Measurements from ENCODE around the gene MAP4K5. TPM values are rescaled to one million over a fixed set of nuclear protein-coding genes. Genes with fewer than 3 reads are reported as not detected.
"Not testable (repeated sequence)": the region's sequence is repeated elsewhere in the genome, so short reads cannot be mapped to it uniquely, and the experiment has no call there.

MAP4K5 gene
- total RNA-seq (2014; rRNA removed; shearing (Covaris generic)) = 37.1 and 42.5 TPM in 2 replicates
- polyA plus RNA-seq (2014; cell fraction: nucleus; rRNA removed) = 144 and 236 TPM in 2 replicates

DNA sequence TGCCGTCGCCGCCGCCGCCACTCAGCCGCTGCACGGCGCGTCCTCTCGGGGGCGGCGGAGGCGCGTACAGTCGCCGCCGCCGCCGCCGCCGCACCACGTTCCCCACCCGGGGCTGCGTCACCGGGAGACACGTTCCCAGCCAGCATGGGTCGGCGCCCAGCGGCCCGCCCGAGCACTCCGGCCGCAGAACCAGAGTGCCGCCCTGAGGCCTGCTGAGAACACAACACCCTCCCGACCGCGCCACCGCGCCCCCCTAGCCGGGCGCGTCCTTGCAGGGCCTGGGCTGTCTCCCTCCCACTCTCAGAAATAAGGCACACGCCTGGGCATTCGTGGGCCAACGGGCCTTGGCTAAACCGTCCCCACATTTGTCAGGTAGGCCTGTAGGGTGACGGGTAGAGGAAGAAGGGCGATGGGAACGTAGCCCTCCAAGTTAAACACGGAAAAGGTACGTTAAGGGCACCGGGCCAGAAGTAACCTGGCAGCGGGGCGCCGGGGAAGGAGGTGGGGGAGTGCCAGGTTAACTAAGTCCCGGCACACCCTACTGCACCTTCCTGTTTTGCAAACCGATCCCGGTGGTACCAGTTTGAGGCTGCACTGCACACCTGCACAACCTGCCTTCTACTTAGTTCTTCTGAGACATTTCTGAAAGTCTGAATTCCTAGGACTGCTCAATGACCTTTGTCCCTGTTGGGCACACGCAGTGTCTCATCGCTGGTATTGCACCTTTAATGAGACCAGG lies at the start of gene MAP4K5:
Gene MAP4K5 (minus strand): TSS at position 68 of the 739 bp plus-strand sequence. CDS start 520 bp downstream, outside the sequence.
- peak; percentile 87 for DNase-seq (ENCODE audit: extremely low read depth, low read depth)

- no peak for DNase-seq (ENCODE audit: extremely low read depth, low read depth)
Observed at GRCh38 chr14:50578433-50578832, 46.1 kb upstream of the MAP4K5 start.

- DNase-seq (ENCODE audit: extremely low read depth, low read depth) = no peak
Observed at GRCh38 chr14:50577982-50578381, 45.6 kb upstream of the MAP4K5 start.

GRCh38 chr14:50575769-50576168 lies 43.4 kb upstream of the MAP4K5 start:
- no peak for DNase-seq (ENCODE audit: extremely low read depth, low read depth)

- DNase-seq (ENCODE audit: extremely low read depth, low read depth) = no peak
Observed at GRCh38 chr14:50573862-50574261, 41.5 kb upstream of the MAP4K5 start.

DNA sequence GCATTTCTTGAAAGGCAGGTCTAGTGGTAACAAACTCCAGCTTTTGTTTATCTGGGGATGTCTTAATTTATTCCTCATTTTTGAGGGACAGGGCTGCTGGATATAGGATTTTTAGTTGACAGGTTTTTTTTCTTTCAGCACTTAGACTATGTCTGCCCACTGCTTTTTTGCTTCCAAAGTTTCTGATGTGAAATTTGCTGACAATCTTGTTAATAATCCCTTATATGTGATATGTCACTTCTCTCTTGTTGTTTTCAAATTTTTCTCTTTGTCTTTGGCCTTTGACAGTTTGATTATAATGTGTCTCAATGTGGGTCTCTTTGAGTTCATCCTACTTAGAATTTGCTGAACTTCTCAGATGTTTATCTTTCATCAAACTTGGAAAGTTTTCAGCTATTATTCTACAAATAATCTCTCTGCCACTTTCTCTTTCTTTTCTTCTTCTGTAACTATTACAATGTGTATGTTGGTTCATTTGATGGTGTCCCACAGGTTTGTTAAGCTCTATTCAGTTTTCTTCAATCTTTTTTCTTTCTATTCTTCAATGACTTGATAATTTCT lies 37.4 kb upstream of the MAP4K5 start:
- DNase-seq (ENCODE audit: extremely low read depth, low read depth) = no peak

GRCh38 chr14:50562841-50563240 lies 30.5 kb upstream of the MAP4K5 start:
- no peak for DNase-seq (ENCODE audit: extremely low read depth, low read depth)

DNA sequence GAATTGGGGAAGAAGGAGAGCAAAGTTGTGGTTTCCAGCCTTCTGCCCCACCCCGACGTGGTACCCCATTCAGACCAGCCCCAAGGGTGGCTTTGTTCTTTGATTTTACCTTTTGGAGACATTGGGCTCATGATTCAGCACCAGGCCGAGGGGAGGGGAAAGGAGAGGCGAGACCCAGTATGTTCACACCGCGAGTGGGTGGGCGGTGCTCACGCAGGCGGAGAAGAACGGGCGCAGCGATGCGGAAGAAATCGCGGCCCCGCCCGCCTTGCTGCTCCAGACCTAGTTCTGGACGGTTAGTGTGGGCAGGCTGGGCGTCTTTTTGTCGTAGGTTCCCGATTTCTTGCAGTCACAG lies 28.5 kb upstream of the MAP4K5 start:
- DNase-seq (ENCODE audit: extremely low read depth, low read depth) = peak; percentile 12

DNA sequence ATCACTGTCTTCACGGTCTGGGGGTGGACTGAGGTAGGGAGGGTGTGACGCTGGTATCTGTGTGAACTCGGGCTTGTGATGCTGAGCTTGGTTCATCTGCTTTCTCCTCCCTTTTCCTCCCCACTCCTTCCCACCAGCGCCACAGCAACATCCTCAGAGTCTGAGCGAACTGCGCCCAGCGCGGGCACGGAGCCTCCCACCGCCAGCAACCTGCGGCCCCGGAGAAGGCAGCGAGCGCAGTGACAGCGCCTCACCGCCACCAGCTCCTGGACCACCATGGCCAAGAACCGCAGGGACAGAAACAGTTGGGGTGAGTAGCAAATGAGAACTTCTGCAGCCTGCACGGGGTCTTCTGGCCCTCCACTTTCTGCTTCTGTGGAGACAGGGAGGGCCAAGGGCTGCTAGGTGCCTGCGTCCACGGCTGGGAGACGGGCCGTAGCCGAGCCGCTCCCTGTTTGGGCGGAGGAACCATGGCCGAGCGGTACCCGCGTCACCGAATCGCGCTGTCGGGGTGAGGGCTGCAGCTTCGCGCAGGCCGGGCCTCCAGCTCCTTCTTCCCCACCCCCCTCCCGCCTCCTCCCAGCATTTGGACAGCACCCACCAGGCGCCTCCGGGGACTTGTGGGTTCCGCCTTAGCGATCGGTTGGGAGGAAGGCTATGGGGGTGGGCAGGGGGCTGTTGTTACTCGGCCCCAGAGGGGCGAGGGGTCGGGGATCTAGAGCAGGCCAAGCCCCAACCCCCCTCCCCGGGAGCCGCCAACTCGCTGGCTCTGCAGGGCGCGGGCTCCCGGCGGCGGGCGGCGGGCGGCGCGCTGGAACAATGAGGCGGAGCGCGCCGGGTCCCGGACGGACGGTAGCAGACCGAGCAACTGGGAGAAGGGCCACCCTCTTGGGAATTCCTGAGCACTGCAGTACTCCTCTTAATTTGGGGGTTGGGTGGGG lies 27.9 kb upstream of the MAP4K5 start, which contains the start of gene ATL1:
Gene ATL1 (plus strand): TSS at position 156 of the 941 bp plus-strand sequence. CDS start 121 bp downstream, at position 277.
- peak; percentile 50 for DNase-seq (ENCODE audit: extremely low read depth, low read depth)

GRCh38 chr14:50552796-50553195 lies 20.4 kb upstream of the MAP4K5 start:
- not testable (repeated sequence) for DNase-seq (ENCODE audit: extremely low read depth, low read depth)

- DNase-seq (ENCODE audit: extremely low read depth, low read depth) = no peak
Observed at GRCh38 chr14:50551877-50552276, 19.5 kb upstream of the MAP4K5 start.

DNA sequence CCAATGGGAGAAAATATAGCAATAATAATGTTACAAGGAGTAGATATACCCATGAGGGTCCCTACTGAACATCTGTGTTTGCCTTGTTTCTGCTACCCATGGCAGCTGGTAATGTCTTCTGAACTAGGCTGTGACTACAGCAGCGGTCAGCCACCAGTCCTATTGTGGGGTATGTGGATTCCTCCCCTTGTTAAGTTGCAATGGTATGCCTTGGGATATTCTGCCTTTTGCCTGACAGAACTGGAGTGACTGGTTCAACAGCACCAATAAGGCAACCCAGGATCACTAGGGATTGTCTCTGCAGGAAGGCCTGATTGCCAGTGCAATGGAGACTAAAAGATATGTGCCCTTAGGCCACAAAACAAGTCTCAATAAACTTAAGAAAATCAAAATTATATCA lies 17.9 kb upstream of the MAP4K5 start:
- DNase-seq (ENCODE audit: extremely low read depth, low read depth) = no peak

GRCh38 chr14:50545618-50546017 lies 13.2 kb upstream of the MAP4K5 start:
- DNase-seq (ENCODE audit: extremely low read depth, low read depth) = no peak

DNA sequence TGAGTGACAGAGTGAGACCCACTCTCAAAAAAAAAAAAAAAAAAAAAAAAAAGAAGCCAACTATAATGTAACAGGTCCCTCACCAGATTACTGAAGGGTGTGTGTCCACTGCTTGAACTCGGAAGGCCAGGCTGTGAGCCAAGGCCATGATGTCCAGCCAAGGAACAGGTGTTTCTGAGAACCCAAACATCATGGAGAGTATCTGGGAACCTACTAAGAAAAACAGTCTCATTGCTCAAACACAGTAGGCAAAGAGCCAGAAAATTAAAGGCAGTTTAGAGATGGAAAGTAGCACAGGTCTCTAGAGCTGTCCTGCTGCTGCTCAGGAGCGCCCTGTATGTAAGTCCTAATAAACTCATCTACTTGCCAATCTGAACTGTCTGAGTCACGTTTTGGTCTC lies 12.5 kb upstream of the MAP4K5 start:
- no peak for DNase-seq (ENCODE audit: extremely low read depth, low read depth)

GRCh38 chr14:50542941-50543418 lies 10.6 kb upstream of the MAP4K5 start:
- DNase-seq (ENCODE audit: extremely low read depth, low read depth) = peak; percentile 49

- DNase-seq (ENCODE audit: extremely low read depth, low read depth) = no peak
Observed at GRCh38 chr14:50541159-50541567, 8.8 kb upstream of the MAP4K5 start.

DNA sequence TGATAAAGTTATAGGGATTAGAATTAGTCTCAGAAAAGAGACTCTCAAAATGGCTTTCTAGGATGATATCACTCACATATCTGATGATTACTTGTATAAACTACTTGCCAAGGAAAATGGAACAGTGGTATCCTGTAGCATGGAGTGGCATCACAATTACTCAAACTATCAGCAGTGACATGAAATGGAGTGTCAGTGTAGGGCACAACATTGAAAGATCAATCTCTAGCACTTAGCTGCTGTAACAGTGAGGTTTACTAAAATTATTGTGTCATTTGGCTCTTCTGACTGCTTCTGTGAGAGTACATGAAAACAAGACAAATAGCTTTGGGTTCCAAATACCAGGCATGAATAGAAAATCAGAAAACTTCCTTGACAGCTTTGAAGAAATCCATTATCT lies 6.7 kb upstream of the MAP4K5 start:
- no peak for DNase-seq (ENCODE audit: extremely low read depth, low read depth)

- DNase-seq (ENCODE audit: extremely low read depth, low read depth) = not testable (repeated sequence)
Observed at GRCh38 chr14:50538034-50538433, 5.7 kb upstream of the MAP4K5 start.

- DNase-seq (ENCODE audit: extremely low read depth, low read depth) = no peak
Observed at GRCh38 chr14:50534997-50535396, 2.6 kb upstream of the MAP4K5 start.

DNA sequence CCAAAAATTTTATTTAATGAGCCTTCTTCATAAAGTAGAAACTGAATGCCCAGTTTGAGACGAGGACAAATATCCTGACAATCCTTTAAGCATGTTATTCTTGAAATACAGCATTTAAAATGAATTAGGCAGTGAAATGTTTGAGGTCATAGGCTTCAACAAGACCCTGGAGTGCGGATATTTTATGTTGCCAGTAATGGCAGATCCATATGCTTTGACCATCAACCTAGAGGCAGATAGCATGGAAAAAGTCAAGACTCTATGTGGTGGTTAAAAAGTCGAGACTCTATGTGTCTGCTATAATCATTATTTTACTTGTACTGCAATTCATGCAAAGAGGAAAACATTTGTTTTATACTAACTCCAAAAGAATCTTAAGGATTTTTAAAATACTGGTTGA lies 2.0 kb upstream of the MAP4K5 start:
- DNase-seq (ENCODE audit: extremely low read depth, low read depth) = no peak

DNA sequence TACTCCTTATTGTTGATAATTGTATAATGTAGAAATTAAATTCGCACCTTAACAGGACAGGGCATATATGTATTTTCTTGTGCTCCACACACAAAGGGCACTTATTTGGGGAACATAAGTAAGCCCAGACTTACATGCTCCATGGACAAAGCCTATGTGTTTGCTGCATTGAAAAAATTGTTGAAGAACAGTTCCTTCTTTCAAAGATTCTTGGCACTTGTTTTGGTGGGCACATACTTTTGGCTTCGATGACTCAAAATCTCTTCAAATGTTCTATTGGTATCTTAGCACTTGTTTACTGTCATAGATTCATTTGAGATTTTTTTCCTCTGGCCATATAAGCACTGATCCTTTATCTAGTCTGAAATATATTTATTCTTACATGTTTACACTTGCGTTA lies 1.4 kb upstream of the MAP4K5 start:
- DNase-seq (ENCODE audit: extremely low read depth, low read depth) = no peak

Measured in NCI-H460 (cell line).